SH-SY5Y (cell line): Measurements from ENCODE around the gene PLCB4.

Source experiments
- GATA2 ChIP-seq: IDR thresholded peaks from 2 replicates; pipeline ENCODE4 v1.6.1; 2011; ENCODE audit warnings: mild to moderate bottlenecking, low read depth, low read length
- GATA3 ChIP-seq: IDR thresholded peaks from 2 replicates; pipeline ENCODE4 v1.6.1; 2011; ENCODE audit warnings: low read depth, mild to moderate bottlenecking, low read length, moderate library complexity

- no peak for TF ChIP-seq GATA2
- TF ChIP-seq GATA3: no peak
Observed at GRCh38 chr20:9300534-9300933, 231.6 kb downstream of the PLCB4 start.
